Measurements from ENCODE around the gene UBB. TPM values are rescaled to one million over a fixed set of nuclear protein-coding genes. Genes with fewer than 3 reads are reported as not detected.

Gene UBB
- total RNA-seq, 1 donor from 2014 or later: 1,783 TPM

- H3K4me1 Mint-ChIP-seq (ENCODE audit: low read depth, unreplicated experiment): no peaks in the 10 kb centered on the region
- Histone ChIP-seq H3K27me3 (ENCODE audit: insufficient read depth, low read length) (no peaks in the 10 kb centered on the region), H3K79me2 (ENCODE audit: insufficient read depth, low read length) (no peaks in the 10 kb centered on the region), H3K4me3 (ENCODE audit: insufficient read depth, low read depth, low read length) (no peak overlapping the region), H3K27ac (ENCODE audit: low read depth, low read length) (no peak overlapping the region), H4K20me1 (ENCODE audit: insufficient read depth, low read length) (no peaks in the 10 kb centered on the region), H3K9me3 (ENCODE audit: insufficient read depth, low read depth, low read length) (no peaks in the 10 kb centered on the region), H3K9ac (ENCODE audit: low read length) (no peak overlapping the region), H3K4me1 (ENCODE audit: insufficient read depth, low read length) (no peaks in the 10 kb centered on the region), H3K36me3 (ENCODE audit: insufficient read depth, low read length) (no peaks in the 10 kb centered on the region), H3K4me2 (ENCODE audit: low read length) (no peak overlapping the region), H2AFZ (ENCODE audit: low read depth, low read length) (no peak overlapping the region)
- TF ChIP-seq EZH2 (IDR thresholded peaks at IDR 0.05; ENCODE audit: insufficient read depth, low read length) (no peak), CTCF (IDR thresholded peaks at IDR 0.05; ENCODE audit: insufficient read depth, low read depth, low read length) (no peak)
- H3K4me3 Mint-ChIP-seq (ENCODE audit: unreplicated experiment): no peak overlapping the region
- DNase-seq (ENCODE audit: low read depth) (peak; percentile 59), FAIRE-seq (no peak)
- no peaks in the 10 kb centered on the region for H3K36me3 Mint-ChIP-seq (ENCODE audit: low read depth, unreplicated experiment)
- H3K27ac Mint-ChIP-seq (ENCODE audit: unreplicated experiment): no peak overlapping the region
- no peaks in the 10 kb centered on the region for H3K27me3 Mint-ChIP-seq (ENCODE audit: low read depth, unreplicated experiment)
- H3K9me3 Mint-ChIP-seq (ENCODE audit: unreplicated experiment): no peaks in the 10 kb centered on the region
These were observed 9.1 kb upstream of the UBB start for GRCh38 chr17:16371742-16372141.

- H3K4me1 Mint-ChIP-seq (ENCODE audit: low read depth, unreplicated experiment): no peaks in the 10 kb centered on the region
- Histone ChIP-seq H3K4me2 (ENCODE audit: low read length) (no peak overlapping the region), H3K4me3 (ENCODE audit: insufficient read depth, low read depth, low read length) (no peak overlapping the region), H3K9me3 (ENCODE audit: insufficient read depth, low read depth, low read length) (no peaks in the 10 kb centered on the region), H2AFZ (ENCODE audit: low read depth, low read length) (no peak overlapping the region), H3K36me3 (ENCODE audit: insufficient read depth, low read length) (no peaks in the 10 kb centered on the region), H3K27ac (ENCODE audit: low read depth, low read length) (no peak overlapping the region), H3K79me2 (ENCODE audit: insufficient read depth, low read length) (no peaks in the 10 kb centered on the region), H3K27me3 (ENCODE audit: insufficient read depth, low read length) (no peaks in the 10 kb centered on the region), H3K9ac (ENCODE audit: low read length) (no peak overlapping the region), H4K20me1 (ENCODE audit: insufficient read depth, low read length) (no peaks in the 10 kb centered on the region), H3K4me1 (ENCODE audit: insufficient read depth, low read length) (no peaks in the 10 kb centered on the region)
- no peak overlapping the region for H3K4me3 Mint-ChIP-seq (ENCODE audit: unreplicated experiment)
- H3K27ac Mint-ChIP-seq (ENCODE audit: unreplicated experiment): no peak overlapping the region
- H3K27me3 Mint-ChIP-seq (ENCODE audit: low read depth, unreplicated experiment): no peaks in the 10 kb centered on the region
- DNase-seq (ENCODE audit: low read depth) (peak; percentile 54), FAIRE-seq (no peak)
- no peaks in the 10 kb centered on the region for H3K9me3 Mint-ChIP-seq (ENCODE audit: unreplicated experiment)
- no peaks in the 10 kb centered on the region for H3K36me3 Mint-ChIP-seq (ENCODE audit: low read depth, unreplicated experiment)
- TF ChIP-seq CTCF (IDR thresholded peaks at IDR 0.05; ENCODE audit: insufficient read depth, low read depth, low read length) (no peak), EZH2 (IDR thresholded peaks at IDR 0.05; ENCODE audit: insufficient read depth, low read length) (no peak)
These were observed 6.5 kb upstream of the UBB start for GRCh38 chr17:16374146-16374938.

- Mint-ChIP-seq H3K27me3 (ENCODE audit: low read depth, unreplicated experiment) (no peaks in the 10 kb centered on the region), H3K27ac (ENCODE audit: unreplicated experiment) (no peak overlapping the region), H3K4me1 (ENCODE audit: low read depth, unreplicated experiment) (peaks cover 5% of the 10 kb centered on the region), H3K9me3 (ENCODE audit: unreplicated experiment) (peaks cover 3% of the 10 kb centered on the region), H3K4me3 (ENCODE audit: unreplicated experiment) (no peak overlapping the region), H3K36me3 (ENCODE audit: low read depth, unreplicated experiment) (peaks cover 12% of the 10 kb centered on the region)
- Histone ChIP-seq H3K36me3 (ENCODE audit: insufficient read depth, low read length) (peaks cover 6% of the 10 kb centered on the region), H3K4me1 (ENCODE audit: insufficient read depth, low read length) (peaks cover 6% of the 10 kb centered on the region), H3K9ac (ENCODE audit: low read length) (no peak overlapping the region), H3K27me3 (ENCODE audit: insufficient read depth, low read length) (no peaks in the 10 kb centered on the region), H3K4me3 (ENCODE audit: insufficient read depth, low read depth, low read length) (no peak overlapping the region), H4K20me1 (ENCODE audit: insufficient read depth, low read length) (peaks cover 20% of the 10 kb centered on the region), H3K4me2 (ENCODE audit: low read length) (no peak overlapping the region), H3K79me2 (ENCODE audit: insufficient read depth, low read length) (peaks cover 21% of the 10 kb centered on the region), H3K9me3 (ENCODE audit: insufficient read depth, low read depth, low read length) (no peaks in the 10 kb centered on the region), H3K27ac (ENCODE audit: low read depth, low read length) (no peak overlapping the region), H2AFZ (ENCODE audit: low read depth, low read length) (no peak overlapping the region)
- TF ChIP-seq CTCF (IDR thresholded peaks at IDR 0.05; ENCODE audit: insufficient read depth, low read depth, low read length) (no peak), EZH2 (IDR thresholded peaks at IDR 0.05; ENCODE audit: insufficient read depth, low read length) (no peak)
- no peak for FAIRE-seq
- peak; percentile 54 for DNase-seq (ENCODE audit: low read depth)
These were observed 3.0 kb upstream of the UBB start for GRCh38 chr17:16377941-16378341.
